HK-2 (cell line): Measurements from ENCODE around the gene MAPK11.
"Not testable (repeated sequence)": the region's sequence is repeated elsewhere in the genome, so short reads cannot be mapped to it uniquely, and the experiment has no call there.

Experiments used
- DNase-seq: peaks from one replicate; pipeline ENCODE4 v3.0.0-alpha.2; 2018; ENCODE audit not compliant: unreplicated experiment

MAPK11 gene

DNA sequence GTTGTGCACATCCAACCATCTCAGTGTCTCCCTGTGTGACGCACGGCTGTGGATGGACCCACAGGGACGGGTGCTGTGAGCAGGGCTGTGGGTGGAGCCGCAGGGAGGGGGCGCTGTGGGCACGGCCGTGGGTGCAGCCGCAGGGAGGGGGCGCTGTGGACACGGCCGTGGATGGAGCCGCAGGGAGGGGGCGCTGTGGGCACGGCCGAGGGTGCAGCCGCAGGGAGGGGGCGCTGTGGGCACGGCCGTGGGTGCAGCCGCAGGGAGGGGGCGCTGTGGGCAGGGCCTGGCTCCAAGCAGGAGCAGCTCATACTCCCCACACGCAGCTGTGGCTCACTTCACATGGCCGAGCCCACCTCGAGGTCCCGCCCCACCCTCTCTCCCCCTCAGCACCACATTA is 6.0 kb upstream of the MAPK11 start:
- peak; percentile 38 for DNase-seq

DNA sequence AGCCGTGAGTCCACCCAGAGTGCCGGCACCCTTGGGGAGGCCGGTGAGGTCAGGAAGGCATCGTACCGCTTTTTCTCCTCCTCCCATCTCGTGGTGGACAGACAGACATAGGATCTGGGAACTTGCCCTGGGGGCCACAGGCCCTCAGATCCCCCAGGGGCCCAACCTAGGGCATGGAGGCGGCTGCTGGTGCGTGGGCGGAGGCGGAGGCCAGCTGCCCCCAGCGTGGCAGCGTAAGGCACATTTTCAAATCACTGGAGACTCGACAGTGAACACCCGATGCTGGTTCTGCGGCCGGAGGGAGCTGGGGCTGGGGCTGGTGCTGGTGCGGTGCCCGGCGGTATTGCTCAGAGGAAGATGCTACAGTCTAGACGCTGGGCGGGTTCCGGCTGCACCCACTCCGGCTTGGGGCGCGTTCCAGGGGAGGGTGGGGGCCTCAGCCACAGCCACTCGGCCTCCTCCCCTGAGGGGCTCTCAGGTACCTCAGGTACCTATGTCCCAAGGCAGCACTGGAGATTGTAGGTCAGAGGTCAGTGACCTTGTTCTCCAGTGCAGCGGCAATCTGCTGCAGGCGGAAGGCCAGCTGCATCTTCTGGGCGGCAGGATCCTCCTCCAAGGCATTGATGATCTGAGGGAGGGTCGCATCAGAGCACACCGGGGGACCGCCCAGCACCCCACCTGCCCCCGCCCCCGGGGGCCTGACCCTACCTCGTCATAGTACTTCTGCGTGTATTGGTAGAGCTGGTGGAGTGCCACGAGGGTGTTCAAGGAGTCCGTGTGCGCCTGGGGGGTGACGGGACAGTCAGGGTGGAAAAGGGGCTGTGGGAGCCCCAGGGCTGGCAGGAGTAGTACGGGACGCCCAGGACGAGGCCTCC is 5.2 kb upstream of the MAPK11 start:
- no peak for DNase-seq

DNA sequence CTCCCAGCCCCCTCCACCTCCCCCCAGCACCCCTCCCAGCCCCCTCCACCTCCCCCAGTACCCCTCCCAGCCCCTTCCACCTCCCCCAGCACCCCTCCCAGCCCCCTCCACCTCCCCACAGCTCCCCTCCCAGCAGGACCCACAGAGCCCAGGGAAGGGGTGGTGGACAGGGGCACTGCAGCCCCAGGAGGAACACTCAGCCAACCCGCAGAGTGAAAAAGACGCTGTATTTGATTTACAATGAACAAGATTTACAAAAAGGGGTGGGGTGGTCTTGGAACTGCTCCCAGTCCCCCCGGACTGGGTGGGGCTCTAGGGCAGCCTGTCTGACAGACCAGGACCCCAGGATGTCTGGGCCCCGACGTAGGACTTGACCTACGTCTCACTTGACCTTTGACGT is 4.6 kb upstream of the MAPK11 start:
- DNase-seq, result no peak

DNA sequence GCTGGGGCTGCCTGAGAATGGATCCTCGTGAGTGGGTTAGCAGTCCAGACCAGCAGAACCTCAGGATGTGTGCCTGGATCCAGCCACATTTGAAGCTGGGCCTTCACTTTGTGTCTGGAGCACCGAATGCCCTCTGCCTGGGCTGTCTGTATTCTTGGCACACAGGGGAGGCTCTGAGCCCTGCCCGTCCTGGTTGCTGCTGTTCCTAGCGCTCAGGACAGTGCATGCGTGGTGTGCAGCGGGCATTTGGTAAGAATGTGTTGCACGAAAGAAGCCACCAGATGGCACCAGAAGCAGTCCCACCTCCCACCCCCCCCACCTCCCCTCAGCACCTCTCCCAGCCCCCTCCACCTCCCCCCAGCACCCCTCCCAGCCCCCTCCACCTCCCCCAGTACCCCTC is 4.1 kb upstream of the MAPK11 start:
- DNase-seq, result peak; percentile 56

DNA sequence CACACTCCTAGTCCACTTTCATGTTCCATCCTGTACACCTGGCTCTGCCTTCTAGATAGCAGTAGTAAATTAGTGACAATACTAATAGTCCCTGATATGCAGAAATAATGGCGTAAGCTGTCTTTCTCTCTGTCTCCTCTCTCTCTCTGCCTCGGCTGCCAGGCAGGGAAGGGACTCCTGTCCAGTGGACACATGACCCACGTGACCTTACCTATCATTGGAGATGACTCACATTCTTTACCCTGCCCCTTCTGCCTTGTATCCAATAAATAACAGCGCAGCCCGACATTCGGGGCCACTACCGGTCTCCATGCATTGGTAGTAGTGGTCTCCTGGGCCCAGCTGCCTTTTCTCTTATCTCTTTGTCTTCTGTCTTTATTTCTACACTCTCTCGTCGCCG is 3.6 kb upstream of the MAPK11 start:
- not testable (repeated sequence) for DNase-seq

DNA sequence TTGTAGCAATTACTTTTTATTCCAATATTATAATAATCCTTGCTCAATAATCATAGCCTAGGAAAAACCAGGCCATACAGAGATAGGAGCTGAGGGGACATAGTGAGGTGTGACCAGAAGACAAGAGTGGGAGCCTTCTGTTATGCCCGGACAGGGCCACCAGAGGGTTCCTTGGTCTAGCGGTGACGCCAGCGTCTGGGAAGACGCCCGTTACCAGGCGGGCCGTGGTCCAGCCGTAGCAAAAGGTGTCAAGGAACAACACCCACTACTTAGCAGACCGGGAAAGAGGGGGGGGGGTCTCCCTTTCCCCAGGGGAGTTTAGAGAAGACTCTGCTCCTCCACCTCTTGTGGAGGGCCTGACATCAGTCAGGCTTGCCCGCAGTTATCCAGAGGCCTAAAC is 3.2 kb upstream of the MAPK11 start:
- DNase-seq, result not testable (repeated sequence)

DNA sequence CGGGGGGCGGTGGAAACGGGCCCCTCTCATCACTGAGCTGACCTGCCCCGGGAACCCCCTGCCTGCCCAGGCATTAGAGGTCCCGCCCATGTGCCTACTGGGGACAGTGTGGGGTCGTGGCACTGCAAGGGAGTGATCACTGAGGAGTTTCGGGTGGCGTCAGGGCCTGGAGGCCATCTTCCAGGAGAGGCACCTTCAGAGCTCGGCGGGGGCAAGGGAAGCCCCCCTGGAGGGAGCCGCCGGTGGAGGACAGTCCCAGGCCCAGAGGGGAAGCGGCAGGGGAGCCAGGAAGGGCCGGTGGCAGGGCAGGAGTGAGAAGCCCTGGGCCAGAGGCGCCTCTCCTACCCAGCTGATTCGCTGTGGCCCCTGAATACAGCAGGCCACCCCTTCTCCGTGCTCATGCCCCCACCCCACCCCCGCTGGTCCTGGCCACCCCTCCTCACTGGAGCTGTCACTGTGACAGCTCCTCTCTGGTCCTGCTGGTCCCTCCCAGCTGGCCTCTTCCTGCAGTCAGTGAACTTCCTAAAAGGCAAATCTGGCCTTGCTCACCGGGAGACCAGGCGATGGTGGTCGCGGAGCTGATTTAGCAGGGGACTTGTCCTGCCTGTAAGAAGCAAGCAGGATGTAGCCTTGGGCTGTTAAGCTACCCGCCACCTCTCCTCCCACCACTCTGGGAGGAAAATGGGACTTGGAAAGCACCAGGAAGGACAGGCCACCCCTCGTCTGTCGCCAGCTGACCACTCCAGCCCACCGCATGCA is 2.0 kb upstream of the MAPK11 start:
- no peak for DNase-seq

DNA sequence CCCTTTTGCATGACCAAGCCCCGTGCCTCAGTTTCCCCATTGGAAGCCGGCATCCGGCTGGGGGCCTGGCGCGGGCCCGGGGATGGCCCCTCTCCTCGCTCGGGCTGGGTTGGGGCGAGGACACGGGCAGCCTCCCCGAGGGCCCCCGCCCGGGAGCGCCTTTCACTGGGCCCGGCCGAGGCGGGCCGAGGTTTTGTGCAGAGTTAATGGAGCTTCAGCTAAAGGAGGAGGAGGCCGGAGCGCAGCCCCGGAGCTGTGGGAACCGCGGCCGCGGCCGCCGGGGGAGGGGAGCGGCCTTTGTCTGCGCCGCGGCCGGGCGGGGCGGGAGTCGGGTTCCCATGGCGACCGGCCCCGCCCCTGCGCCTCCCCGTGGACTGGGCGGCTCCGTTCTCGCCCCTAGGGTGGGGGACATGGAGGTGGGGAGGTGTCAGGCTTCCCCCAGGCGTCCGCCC is 1.4 kb upstream of the MAPK11 start:
- DNase-seq, result peak; percentile 62

DNA sequence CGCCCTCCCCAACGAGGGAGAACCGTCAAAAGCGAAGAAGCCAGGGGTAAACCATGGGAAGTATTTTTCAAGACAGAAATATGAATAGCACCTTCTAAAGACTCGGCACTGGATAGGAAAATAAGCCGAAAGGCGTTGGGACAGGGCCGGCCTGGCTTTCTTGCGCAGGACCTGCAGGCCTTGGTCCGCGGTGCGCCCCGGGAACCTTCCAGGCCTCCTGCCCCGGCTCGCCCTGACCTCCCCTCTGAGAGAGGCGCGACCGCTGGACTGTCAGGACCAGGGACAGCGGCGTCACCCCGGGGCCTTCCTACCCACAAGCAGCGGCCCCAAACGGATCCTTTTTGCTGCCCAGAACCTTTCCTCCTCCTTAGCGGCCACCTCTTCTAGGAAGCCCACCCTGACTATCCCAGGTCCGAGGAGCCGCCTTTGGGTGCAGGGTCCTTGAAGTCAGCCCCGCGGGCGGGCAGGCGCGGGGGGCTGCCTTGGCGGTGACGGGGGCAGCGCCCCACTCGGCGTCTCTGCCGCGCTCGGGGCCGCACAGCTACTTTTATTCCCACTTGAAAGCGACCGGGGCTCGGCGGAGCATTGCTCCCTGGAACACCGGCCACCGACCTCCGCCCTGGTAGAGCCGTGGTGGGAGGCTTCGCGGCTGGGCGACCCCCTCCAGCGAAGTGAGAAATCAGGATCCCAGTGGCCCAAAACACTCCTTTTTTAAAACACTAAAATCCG is 650 bp upstream of the MAPK11 start:
- peak; percentile 76 for DNase-seq

DNA sequence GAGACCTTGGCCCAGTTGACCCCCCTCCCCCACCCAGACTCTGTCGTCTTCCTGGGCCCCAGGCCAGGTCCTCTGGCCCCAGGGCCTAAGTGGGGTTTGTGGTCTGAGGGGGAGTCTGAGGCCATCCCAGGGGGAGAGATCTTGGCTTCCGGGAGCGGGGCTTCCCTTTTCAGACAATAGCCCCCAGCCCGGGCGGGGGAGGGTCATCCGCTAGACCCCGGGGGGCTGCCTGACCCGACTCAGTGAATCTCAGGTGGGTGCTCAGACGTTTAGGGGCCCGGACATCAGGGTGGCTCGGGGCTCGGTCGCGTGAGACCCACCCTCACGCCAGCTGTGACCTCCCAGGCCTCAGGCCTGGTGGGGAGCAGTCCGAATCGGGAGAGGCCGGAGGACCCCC is 609 bp downstream of the MAPK11 start:
- no peak for DNase-seq

DNA sequence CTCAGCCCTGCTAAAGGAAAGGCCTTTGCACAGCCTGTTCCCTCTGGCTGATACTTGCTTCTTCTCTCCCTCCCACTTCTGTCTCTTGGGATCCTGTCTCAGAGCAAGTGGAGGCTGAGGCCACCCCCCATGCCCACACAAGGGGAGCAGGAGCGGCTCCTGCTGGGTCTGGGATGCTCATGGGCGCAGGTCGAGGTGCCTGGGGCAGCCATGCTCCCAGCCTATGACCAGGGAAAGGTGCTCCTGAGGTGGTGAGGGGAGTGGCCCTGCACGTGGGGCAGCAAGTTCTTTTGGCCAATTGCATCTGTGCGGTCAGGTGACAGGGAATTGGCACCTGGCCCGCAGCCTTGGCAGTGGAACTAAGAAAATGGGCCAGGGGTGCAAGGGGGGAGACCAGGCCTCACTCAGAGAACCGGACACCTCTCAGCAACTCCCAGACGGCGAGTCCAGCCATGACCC is 1.5 kb downstream of the MAPK11 start:
- DNase-seq, result no peak

DNA sequence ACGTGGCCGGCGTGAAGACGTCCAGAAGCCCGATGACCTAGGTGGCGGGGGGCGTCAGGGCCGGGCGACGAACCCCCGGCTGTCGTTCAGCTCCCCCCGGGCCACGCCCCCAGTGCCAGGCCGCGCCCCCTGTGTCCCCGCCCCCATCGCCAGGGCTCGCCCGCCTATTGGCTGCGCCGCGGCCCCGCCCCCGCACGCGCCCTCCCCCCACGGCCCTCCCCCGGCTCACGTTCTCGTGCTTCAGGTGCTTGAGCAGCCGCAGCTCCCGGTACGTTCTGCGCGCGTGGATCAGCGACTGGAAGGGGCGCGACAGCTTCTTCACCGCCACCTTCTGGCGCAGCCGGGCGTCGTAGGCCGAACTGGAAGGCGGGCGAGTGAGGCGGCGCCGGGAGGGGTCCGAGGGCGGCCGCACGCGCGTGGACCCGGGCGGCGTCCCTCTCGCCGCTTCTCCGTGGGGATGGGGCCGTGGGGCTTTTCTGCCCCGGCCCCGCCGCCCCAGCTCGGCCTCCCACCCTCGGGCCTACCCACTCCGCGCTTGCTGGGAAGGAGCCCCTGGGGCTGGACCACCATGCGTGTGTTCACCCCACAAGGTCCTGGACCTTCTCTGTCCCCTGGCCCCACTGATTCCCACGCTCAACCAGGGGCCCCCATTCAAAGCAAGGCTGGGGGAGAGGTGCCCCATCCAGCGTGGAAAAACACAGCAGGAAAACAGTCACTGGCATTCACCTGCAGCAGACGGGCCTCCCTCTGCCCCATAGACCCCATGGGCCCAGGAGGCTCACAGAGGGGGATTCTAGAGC is 2.4 kb downstream of the MAPK11 start:
- DNase-seq, result no peak

DNA sequence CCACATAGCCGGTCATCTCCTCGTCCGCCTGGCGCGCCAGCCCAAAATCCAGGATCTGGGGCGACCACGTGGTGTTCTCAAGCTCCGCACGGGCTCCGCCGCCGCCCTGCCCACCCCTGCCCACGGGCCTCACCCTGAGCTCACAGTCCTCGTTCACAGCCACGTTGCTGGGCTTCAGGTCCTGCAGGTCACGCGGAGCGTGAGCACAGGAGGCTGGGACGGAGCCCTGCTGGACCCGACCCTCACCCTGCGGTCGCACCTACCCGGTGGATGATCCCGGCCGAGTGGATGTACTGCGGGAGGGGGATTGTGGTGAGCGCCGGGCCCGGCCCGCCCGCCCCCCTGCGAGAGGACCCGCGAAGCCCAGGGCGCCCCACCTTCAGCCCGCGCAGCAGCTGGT is 3.2 kb downstream of the MAPK11 start:
- DNase-seq, result no peak

DNA sequence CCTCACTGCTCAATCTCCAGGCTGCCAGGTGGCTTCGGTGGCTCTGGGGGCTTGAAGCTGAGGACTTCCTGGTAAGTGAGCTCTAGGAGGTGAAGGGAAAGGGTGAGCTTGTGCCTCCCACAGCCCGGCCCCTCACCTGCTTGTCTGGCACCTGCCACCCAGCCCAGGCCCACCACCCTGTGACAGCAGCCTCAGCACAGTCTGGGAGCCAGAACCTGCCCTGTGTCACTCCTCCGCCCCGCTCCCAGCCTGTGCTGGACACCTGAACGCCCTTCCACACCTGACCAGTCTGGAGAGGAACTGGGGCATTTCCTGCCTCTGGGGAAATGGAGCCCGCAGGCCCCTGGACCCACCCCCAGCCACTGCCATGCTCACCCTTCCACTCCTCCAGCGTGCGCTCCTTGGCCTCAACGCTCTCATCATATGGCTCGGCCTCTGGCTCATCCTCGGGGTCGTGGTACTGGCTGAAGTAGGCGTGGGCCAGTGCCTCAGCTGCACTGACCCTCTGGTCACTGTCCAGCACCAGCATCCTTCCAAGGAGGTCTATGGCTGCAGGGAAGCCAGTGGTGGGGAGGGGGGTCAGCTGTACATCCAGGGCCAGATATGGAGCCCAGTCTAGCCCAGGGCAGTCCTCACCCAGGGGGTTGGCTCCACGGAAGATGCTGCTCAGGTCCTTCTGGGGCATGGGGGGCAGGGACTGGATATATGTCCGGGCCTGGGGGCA is 5.1 kb downstream of the MAPK11 start:
- no peak for DNase-seq

DNA sequence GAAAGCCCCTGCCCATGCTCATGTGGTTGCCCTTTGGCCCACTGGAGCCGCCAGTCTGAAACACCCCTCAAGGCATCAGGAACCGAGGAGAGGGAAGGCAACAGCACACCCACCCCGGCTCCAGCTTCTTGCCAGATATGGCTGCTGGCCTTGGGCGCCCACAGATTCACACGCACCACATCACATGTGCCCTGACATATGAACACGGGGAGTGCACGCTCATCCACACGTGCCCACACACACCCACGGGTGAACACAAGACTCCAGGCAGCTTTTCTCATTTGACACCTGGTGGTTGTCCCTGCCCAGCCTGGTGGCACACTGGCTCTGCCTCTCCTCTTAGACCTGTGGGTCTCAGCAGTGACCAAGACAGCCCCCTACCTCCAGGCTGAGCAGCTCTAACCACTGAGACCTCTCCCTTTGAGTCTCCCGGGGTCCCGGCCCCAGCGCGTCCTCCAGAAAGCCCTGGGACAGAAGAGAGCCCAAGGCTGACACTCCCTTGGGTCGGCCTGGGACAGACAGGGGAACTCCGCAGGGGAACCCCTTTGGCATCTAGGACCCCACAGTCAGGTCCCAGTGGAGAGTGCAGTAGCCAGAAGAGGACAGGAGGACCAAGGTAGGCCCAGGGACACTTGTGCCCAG is 6.0 kb downstream of the MAPK11 start:
- no peak for DNase-seq

DNA sequence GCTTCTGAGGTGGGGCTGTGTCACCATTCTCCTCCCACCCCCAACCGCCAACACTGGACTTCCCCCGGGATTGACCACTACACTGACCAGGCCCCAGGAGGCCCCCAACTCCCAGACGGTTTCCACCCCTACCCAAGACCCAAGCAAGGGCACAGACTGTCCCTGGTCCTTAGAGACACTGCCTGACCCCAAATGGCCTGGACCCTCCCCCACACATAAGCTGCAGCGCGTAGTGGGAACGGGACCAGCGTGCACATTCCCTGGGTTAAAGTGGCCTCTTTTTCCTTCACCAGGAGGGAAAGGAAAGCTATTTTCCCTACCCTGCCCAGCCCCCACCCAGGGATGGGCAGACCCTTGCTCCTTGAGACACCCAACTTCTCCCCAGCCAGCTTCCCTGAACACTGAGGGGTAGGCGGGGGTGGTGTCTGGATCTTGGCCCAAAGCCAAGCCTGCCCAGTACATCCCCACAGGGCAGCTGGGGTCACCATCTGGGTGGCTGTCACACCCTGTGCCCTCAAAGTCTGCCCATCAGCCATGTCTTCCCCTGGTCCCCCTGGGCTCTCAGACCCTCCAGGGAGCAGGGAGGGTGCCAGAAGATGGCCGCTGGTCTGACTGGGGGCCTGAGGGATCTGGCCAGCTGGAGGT is 7.1 kb downstream of the MAPK11 start:
- DNase-seq, result no peak

DNA sequence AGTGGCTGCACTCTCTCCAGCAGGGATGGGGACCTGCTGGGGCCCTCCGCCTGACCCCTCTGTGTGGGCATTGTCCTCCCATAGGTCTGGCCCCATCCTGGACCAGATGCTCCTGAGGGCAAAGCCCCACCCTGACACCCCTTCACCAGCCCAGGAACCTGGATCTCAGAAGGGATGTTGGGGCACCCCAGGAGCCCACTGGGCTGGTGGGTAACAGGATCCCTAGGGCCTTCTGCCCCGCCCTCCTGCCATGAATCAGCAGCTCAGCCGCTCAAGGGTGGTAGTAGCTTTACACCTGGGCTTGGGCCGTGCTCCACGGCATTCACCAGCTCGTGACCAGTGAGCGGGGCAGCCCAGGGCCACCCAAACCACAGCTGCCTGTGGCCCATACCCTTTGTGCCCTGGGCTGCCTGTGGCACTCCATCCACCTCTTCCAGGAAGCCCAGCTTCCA is 7.7 kb downstream of the MAPK11 start:
- peak; percentile 72 for DNase-seq

DNA sequence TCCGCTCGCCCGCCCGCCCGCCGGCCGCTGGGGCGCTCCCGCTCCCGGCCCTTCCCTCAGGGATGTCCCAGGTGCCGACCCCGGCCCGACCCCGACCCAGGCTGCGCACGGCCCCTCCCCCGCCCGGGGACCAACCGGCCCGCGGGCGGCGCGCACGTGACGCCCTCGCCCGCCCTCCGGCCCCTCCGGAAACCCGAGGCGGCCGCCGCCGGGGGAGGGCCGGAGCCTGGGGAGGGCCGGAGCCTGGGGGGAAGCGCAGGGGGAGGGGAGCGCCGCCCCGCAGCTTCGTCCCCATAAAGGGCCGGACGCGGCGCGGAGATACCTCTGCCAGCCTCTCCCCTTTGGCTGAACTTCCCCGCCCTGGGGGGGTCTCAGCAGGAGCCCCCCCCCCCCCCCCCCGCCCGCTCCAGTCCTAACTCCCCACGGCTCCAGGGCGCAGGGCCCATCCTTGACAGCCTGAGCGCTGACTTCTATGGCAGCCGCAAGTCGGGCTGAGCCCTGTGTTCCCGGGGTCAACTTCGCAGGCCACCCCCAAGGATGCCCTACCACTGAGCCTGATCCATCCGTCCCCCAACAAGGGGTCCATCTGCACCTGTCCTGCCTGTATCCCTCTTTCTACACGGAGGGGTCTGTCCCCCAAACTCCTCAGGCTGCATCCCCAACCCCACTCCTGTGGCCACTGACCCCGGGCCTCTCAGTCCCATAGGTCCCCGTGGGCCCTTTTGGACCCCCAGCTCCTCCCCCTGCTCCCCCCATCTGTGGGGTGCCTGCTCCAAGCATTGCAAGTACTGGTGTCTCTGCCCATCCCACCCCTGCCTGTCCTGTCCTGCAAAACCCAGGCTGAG is 8.3 kb downstream of the MAPK11 start, which contains the start of gene MAPK12:
MAPK12 (minus strand) TSS at position 69 of the 845 bp plus-strand sequence. CDS start 174 bp downstream, outside the sequence.
- DNase-seq, result no peak
